Pancreas (tissue), 10 donors: ENCODE measurements around the gene JAM2. TPM values are rescaled to one million over a fixed set of nuclear protein-coding genes. Genes with fewer than 3 reads are reported as not detected.

Source experiments
- ATAC-seq, 4 donors: fragments of 200-7000 bp; cut with Tn5 transposase; one replicate each; pipeline versions ENCODE4 v1.8.0 to v1.9.1; 2020; ENCODE audit warnings: mild to moderate bottlenecking in 4 of 4, moderate library complexity in 4 of 4
- DNase-seq, 6 donors: peaks; one replicate each; pipeline ENCODE4 v3.0.0-alpha.2; 2020
- FAIRE-seq: peaks from 2 replicates; lab custom pipeline; 2012; peaks lifted over from hg19 to GRCh38; lab: Jason Lieb, UNC
- H3K27ac ChIP-seq, 4 donors: fragments of 200-600 bp; sonication (generic); 1 replicate in 3 of 4; 2 replicates in 1 of 4; pipeline versions ENCODE4 v1.5.0 to v1.8.0; 2020
- H3K27me3 ChIP-seq, 4 donors: fragments of 200-600 bp; one replicate each; pipeline ENCODE4 v1.8.0; 2021
- H3K36me3 ChIP-seq, 3 donors: fragments of 200-600 bp; sonication (generic) in 1 of 3; one replicate each; pipeline versions ENCODE4 v1.5.0 to v1.8.0; 2020 to 2021
- H3K4me1 ChIP-seq, 3 donors: fragments of 200-600 bp; one replicate each; pipeline ENCODE4 v1.8.0; 2021
- H3K4me3 ChIP-seq, 4 donors: fragments of 200-600 bp; sonication (generic) in 2 of 4; one replicate each; pipeline versions ENCODE4 v1.5.0 to v1.8.0; 2020 to 2021
- H3K9me3 ChIP-seq, 4 donors: fragments of 200-600 bp; one replicate each; pipeline ENCODE4 v1.8.0; 2021
- CTCF ChIP-seq, 4 donors: fragments of 200-600 bp; sonication (generic) in 3 of 4; IDR thresholded peaks; one replicate each; pipeline versions ENCODE4 v1.5.0 to v1.8.0; 2021; ENCODE audit warnings: antibody characterized with exemption in 4 of 4
- WGBS, 2 donors: extraction: QIAGEN DNeasy Blood & Tissue Kit; methylation state at CpG; one replicate each; pipeline ENCODE4 v1.1.7; 2013; 5-methylcytosine and 5-hydroxymethylcytosine counted together
- intact Hi-C, 3 donors: fragments of 100-400 bp; cut with DNase I; formaldehyde crosslinking; loops; one replicate each; pipeline versions ENCODE4 v1.11.1 to v1.14.2; 2022
- polyA plus RNA-seq, 2 donors: library from polyadenylated mRNA; stranded (reverse); fragments of 200-250 nt; gene quantifications; one replicate each; pipeline ENCODE4 v1.2.3, GENCODE V29; 2013
- total RNA-seq, 6 donors: library from RNA; stranded (reverse); fragmentation: NEBNext Ultra II Directional in 4 of 6; extraction: Animal tissue kit (Norgen Biotek cat#: 25700) in 4 of 6; gene quantifications; one replicate each; pipeline versions ENCODE4 v1.2.1 to v1.2.4, GENCODE V29; 2021 to 2023
- donor health status: healthy with polysubstance abuse.
- donor health status: DM: no; HTN: no; CAD: no; lungs with moderate emphysema.
- donor health status: DM: no; HTN: no; CAD: no.
- donor health status: control.
- donor health status: control.
- donor health status: Bipolar disorder and iron deficiency.
- donor health status: DM: yes; HTN: yes; CAD: no.
- donor health status: DM: no; HTN: no; CAD: no.
- donor health status: DM: no; HTN: no; CAD: no.
- donor health status: DM: yes; HTN: yes; CAD: no.

JAM2 gene
- total and polyA plus RNA-seq, 8 donors: 1.4 to 8.5 (median 2.7) TPM

GRCh38 chr21:25737421-25737820 lies 98.4 kb downstream of the JAM2 start:
- H3K27ac ChIP-seq: no peak overlapping the region
- DNase-seq: no peak
- ATAC-seq: no peak
- no peak for FAIRE-seq
- TF ChIP-seq CTCF (IDR thresholded peaks at IDR 0.05): no peak
- H3K36me3 ChIP-seq: no peaks in the 10 kb centered on the region
- peaks cover 4 to 19% (median 5%) of the 10 kb centered on the region in 3 donors for H3K4me1 ChIP-seq
- H3K27me3 ChIP-seq: no peaks in the 10 kb centered on the region
- WGBS, 2 donors: 82 to 83% methylated on average over 1 of the region's 1 CpG
- no peak overlapping the region for H3K4me3 ChIP-seq
- intact Hi-C loops: no loop called here
- no peaks in the 10 kb centered on the region for H3K9me3 ChIP-seq

- WGBS, 2 donors: 95 to 99% methylated on average over 3 of the region's 3 CpGs
- ATAC-seq: no peak
- no peak for FAIRE-seq
- H3K27ac ChIP-seq: no peak overlapping the region
- no peaks in the 10 kb centered on the region for H3K4me1 ChIP-seq
- no peaks in the 10 kb centered on the region for H3K9me3 ChIP-seq
- no peaks in the 10 kb centered on the region for H3K36me3 ChIP-seq
- no peak for DNase-seq
- H3K27me3 ChIP-seq: no peaks in the 10 kb centered on the region
- no peak for TF ChIP-seq CTCF (IDR thresholded peaks at IDR 0.05)
- H3K4me3 ChIP-seq: no peak overlapping the region
- intact Hi-C loops: no loop called here
Observed at GRCh38 chr21:25742900-25743299, 103.8 kb downstream of the JAM2 start.

- no peaks in the 10 kb centered on the region for H3K4me1 ChIP-seq
- FAIRE-seq (no peak), DNase-seq (no peak), ATAC-seq (no peak)
- H3K4me3 ChIP-seq: no peak overlapping the region
- no peaks in the 10 kb centered on the region for H3K9me3 ChIP-seq
- peaks cover 0 to 3% (median 0%) of the 10 kb centered on the region in 3 donors for H3K36me3 ChIP-seq
- WGBS, 2 donors: 97 to 100% methylated on average over 2 of the region's 2 CpGs
- TF ChIP-seq CTCF (IDR thresholded peaks at IDR 0.05): no peak
- no peak overlapping the region for H3K27ac ChIP-seq
- H3K27me3 ChIP-seq: no peaks in the 10 kb centered on the region
- intact Hi-C loops: no loop called here
Observed at GRCh38 chr21:25744854-25745253, 105.8 kb downstream of the JAM2 start.

GRCh38 chr21:25750085-25750484 lies 111.0 kb downstream of the JAM2 start:
- Histone ChIP-seq H3K27me3 (no peaks in the 10 kb centered on the region), H3K4me1 (no peaks in the 10 kb centered on the region), H3K9me3 (no peaks in the 10 kb centered on the region), H3K27ac (no peak overlapping the region), H3K36me3 (peaks cover 0 to 9% (median 3%) of the 10 kb centered on the region in 3 donors), H3K4me3 (no peak overlapping the region)
- no peak for FAIRE-seq
- TF ChIP-seq CTCF (IDR thresholded peaks at IDR 0.05): no peak
- intact Hi-C loops: no loop called here
- DNase-seq: no peak
- WGBS, 2 donors: 89 to 92% methylated on average over 6 of the region's 6 CpGs
- no peak for ATAC-seq

GRCh38 chr21:25752416-25752815 lies 113.4 kb downstream of the JAM2 start:
- Histone ChIP-seq H3K27ac (no peak overlapping the region), H3K9me3 (no peaks in the 10 kb centered on the region), H3K4me3 (no peak overlapping the region), H3K36me3 (peaks cover 0 to 9% (median 5%) of the 10 kb centered on the region in 3 donors), H3K27me3 (no peaks in the 10 kb centered on the region), H3K4me1 (no peaks in the 10 kb centered on the region)
- WGBS, 2 donors: 98 to 100% methylated on average over 1 of the region's 1 CpG
- TF ChIP-seq CTCF (IDR thresholded peaks at IDR 0.05): no peak
- FAIRE-seq: no peak
- intact Hi-C loops: no loop called here
- no peak for DNase-seq
- ATAC-seq: no peak
